Lower leg skin (tissue), 3 donors: ENCODE measurements around the gene PEX16.

ENCODE experiments used
- CTCF ChIP-seq, 3 donors: fragments of 450-650 bp; IDR thresholded peaks; one replicate each; pipeline ENCODE4 v1.5.1; 2016; ENCODE audit warnings: antibody characterized with exemption in 3 of 3, mild to moderate bottlenecking in 3 of 3, moderate library complexity in 2 of 3
- POLR2A ChIP-seq, 2 donors: fragments of 450-650 bp; IDR thresholded peaks; one replicate each; pipeline ENCODE4 v1.6.1; 2016 to 2017; ENCODE audit warnings: antibody characterized with exemption in 2 of 2, mild to moderate bottlenecking in 1 of 2, moderate library complexity in 1 of 2

GRCh38 chr11:45881708-45882368 is 35.8 kb downstream of the PEX16 start:
- TF ChIP-seq CTCF (IDR thresholded peaks at IDR 0.05) (no peak), POLR2A (IDR thresholded peaks at IDR 0.05) (no peak)
